Adipocyte (in vitro differentiated cells): ENCODE results near the gene PARP1.
"Not testable (repeated sequence)": the region's sequence is repeated elsewhere in the genome, so short reads cannot be mapped to it uniquely, and the experiment has no call there.

ENCODE experiments used
- DNase-seq: peaks from one replicate; pipeline ENCODE4 v3.0.0-alpha.2; 2015; ENCODE audit warnings: low read depth
- H3K27me3 ChIP-seq: replicated peaks from 2 replicates; pipeline ENCODE4 v1.7.0; 2013; ENCODE audit warnings: mild to moderate bottlenecking, low read length, moderate library complexity; ENCODE audit not compliant: control insufficient read depth, insufficient read depth
- H3K36me3 ChIP-seq: 2 replicates; pipeline ENCODE4 v1.7.0; 2013; ENCODE audit warnings: low read length, mild to moderate bottlenecking, moderate library complexity; ENCODE audit not compliant: control insufficient read depth, insufficient read depth, severe bottlenecking
- H3K4me1 ChIP-seq: 2 replicates; pipeline ENCODE4 v1.7.0; 2013; ENCODE audit warnings: mild to moderate bottlenecking, low read length, moderate library complexity; ENCODE audit not compliant: control insufficient read depth, insufficient read depth
- H3K4me3 ChIP-seq: 2 replicates; pipeline ENCODE4 v1.7.0; 2013; ENCODE audit warnings: mild to moderate bottlenecking, low read length, moderate library complexity
- H3K9ac ChIP-seq: 2 replicates; pipeline ENCODE4 v1.7.0; 2013; ENCODE audit warnings: mild to moderate bottlenecking, low read length, moderate library complexity
- H3K9me3 ChIP-seq: 2 replicates; pipeline ENCODE4 v1.7.0; 2013; ENCODE audit warnings: mild to moderate bottlenecking, low read length, moderate library complexity; ENCODE audit not compliant: control insufficient read depth

The PARP1 gene

DNA sequence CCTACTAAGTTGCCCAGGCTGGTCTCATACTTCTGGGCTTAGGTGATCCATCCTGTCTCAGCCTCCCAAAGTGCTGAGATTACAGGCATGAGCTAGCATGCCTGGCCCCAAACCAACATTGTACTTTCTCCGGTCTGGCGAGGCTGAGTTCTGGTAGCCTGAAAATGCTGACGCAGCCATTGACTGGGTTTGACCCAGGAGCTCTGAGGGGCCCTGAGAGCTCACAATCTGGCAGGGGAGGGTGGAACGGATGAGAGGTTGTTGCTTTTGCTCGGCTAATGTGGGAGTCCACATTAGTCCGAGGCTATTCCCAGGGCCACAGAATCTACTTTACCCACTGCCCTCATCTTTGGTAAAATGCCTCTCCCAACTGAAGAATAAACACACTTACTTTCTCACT, 35.1 kb upstream of the PARP1 start:
- Histone ChIP-seq H3K9me3 (peaks cover 4% of the 10 kb centered on the region), H3K9ac (no peak overlapping the region), H3K4me1 (no peaks in the 10 kb centered on the region), H3K36me3 (no peaks in the 10 kb centered on the region), H3K4me3 (no peak overlapping the region), H3K27me3 (peaks cover 27% of the 10 kb centered on the region)
- no peak for DNase-seq

DNA sequence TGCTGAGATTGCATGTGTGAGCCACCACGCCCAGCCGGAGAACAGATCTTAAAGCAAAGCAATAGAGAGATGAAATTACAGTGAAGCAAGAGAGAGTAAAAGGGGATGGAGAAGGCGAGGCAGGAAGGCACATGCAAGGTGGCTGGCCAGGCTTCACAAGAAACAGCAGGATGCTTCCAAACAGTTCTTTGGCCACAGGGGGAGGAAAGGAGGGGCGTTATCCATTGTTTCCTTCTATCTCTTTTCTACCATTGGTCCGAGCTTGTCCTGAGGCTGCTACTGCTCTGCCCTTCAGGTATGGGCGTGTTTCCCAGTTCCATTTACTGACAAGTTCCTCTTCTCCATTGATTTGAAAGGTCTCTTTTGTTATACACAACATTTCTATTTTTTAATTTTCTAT, 33.7 kb upstream of the PARP1 start:
- DNase-seq = no peak
- Histone ChIP-seq H3K36me3 (no peaks in the 10 kb centered on the region), H3K9me3 (peaks cover 8% of the 10 kb centered on the region), H3K27me3 (peaks cover 40% of the 10 kb centered on the region), H3K4me1 (no peaks in the 10 kb centered on the region), H3K4me3 (no peak overlapping the region), H3K9ac (no peak overlapping the region)

DNA sequence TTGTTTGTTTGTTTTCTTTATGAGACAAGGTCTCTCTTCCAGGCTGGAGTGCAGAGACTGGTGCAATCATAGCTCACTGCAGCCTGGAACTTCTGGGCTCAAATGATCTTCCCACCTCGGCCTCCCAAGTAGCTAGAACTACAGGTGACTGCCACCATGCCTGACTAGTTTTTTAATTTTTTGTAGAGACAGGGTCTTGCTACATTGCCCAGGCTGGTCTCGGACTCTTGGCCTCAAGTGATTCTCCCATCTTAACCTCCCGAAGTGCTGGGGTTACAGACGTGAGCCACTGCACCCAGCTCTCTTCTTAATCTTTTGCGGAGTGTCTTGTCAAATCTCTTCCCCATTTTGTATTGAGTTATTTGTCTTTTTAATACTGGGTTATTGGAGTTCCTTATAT, 32.6 kb upstream of the PARP1 start:
- Histone ChIP-seq H3K9me3 (peaks cover 8% of the 10 kb centered on the region), H3K4me1 (no peaks in the 10 kb centered on the region), H3K9ac (no peak overlapping the region), H3K36me3 (no peaks in the 10 kb centered on the region), H3K4me3 (no peak overlapping the region), H3K27me3 (peaks cover 42% of the 10 kb centered on the region)
- no peak for DNase-seq

DNA sequence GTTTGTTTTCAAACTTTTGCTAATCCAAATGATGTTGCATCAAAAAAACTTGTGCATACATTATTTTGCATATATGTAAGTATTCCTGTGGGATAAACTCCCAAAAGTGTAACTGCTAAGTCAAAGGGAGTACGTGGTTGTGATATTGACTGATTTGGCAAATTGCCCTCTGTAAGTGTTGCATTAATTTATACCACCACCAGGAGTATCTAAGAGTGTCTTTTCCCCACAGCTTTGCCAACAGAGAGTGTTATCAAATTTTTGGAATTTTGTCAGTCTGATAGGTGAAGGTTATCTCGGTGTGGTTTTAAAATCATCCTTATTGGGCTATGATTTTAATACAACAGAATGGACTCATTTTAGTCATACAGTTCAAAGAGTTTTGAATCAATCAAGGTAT, 30.1 kb upstream of the PARP1 start:
- DNase-seq = no peak
- H3K9ac ChIP-seq = no peak overlapping the region
- peaks cover 8% of the 10 kb centered on the region for H3K9me3 ChIP-seq
- H3K27me3 ChIP-seq = peaks cover 32% of the 10 kb centered on the region
- no peaks in the 10 kb centered on the region for H3K36me3 ChIP-seq
- no peak overlapping the region for H3K4me3 ChIP-seq
- H3K4me1 ChIP-seq = no peaks in the 10 kb centered on the region

DNA sequence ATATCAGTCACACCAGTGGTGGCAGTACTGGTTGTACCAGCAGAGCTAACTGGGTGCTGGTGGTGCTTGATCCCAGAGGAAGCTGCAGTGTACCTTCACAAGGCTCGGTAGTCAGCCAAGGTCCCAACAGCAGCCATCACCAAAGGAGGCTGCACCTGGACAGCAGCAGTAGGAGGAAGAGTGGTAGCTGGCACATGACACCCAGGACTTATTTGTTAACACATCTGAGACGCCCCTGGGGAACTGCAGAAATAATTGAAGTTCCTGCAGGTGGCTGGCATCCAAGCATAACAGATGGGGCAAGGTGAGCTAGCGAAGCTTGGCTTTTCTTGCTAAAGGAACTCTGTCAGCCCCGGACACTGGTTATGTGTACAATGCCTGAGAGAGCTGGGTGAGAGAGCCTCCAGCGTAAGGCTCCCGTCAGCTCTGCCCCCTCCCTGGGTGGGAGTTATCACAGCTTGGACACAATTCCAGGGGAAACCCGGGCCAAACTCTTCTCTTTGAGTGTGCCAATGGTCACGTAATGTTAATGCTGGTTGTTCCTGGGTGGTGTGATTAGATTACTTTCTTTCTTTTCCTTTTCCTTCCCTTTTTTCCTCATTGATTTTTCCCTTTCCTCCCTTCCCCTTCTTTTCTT, 29.1 kb upstream of the PARP1 start:
- peaks cover 8% of the 10 kb centered on the region for H3K9me3 ChIP-seq
- H3K4me3 ChIP-seq = no peak overlapping the region

DNA sequence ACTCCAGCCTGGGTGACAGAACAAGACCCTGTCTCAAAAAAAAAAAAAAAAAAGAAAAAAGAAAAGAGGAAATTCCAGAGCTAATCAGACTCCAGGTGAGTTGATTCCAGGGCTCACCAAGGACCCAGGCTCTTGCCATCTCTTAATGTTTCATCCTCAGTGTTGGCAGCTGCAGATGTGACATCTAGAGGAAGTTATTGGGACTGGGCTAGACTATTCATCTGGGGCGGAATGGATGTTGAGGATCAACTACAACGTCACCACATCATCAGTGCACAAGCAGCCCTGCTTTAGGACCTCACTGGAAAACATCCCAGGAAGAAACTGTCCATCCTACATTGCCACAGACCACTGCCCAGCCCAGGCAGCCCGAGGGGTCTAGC, 28.6 kb upstream of the PARP1 start:
- Histone ChIP-seq H3K9ac (no peak overlapping the region), H3K27me3 (peaks cover 36% of the 10 kb centered on the region), H3K36me3 (no peaks in the 10 kb centered on the region), H3K9me3 (peaks cover 8% of the 10 kb centered on the region), H3K4me1 (no peaks in the 10 kb centered on the region), H3K4me3 (no peak overlapping the region)
- DNase-seq = no peak

More for the DNA sequence above, 29.1 kb upstream of the PARP1 start:
- H3K36me3 ChIP-seq = no peaks in the 10 kb centered on the region
- H3K27me3 ChIP-seq = peaks cover 38% of the 10 kb centered on the region
- H3K9ac ChIP-seq = no peak overlapping the region
- no peaks in the 10 kb centered on the region for H3K4me1 ChIP-seq
- DNase-seq = no peak

DNA sequence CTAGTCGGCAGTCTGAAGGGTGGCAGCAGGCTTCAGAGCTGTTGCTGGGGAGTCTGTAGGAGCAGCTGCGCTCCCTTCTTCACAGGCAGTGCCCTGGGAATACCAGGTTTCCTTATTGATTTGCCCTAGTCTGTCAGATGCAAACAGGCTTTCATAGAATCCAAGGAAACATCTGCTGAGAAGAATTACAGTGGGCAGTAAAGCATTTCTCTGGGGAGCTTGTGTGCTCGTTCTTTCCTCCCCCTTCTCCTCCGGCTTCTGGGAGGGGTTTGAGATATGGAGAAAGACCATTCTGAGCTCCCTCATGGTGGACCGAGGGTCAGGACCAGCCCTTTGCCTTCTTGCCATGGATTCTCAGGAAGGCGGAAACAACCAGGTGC, 25.4 kb upstream of the PARP1 start:
- no peaks in the 10 kb centered on the region for H3K4me1 ChIP-seq
- peaks cover 6% of the 10 kb centered on the region for H3K9me3 ChIP-seq
- no peak for DNase-seq
- no peaks in the 10 kb centered on the region for H3K36me3 ChIP-seq
- peaks cover 33% of the 10 kb centered on the region for H3K27me3 ChIP-seq
- no peak overlapping the region for H3K9ac ChIP-seq
- H3K4me3 ChIP-seq = no peak overlapping the region

DNA sequence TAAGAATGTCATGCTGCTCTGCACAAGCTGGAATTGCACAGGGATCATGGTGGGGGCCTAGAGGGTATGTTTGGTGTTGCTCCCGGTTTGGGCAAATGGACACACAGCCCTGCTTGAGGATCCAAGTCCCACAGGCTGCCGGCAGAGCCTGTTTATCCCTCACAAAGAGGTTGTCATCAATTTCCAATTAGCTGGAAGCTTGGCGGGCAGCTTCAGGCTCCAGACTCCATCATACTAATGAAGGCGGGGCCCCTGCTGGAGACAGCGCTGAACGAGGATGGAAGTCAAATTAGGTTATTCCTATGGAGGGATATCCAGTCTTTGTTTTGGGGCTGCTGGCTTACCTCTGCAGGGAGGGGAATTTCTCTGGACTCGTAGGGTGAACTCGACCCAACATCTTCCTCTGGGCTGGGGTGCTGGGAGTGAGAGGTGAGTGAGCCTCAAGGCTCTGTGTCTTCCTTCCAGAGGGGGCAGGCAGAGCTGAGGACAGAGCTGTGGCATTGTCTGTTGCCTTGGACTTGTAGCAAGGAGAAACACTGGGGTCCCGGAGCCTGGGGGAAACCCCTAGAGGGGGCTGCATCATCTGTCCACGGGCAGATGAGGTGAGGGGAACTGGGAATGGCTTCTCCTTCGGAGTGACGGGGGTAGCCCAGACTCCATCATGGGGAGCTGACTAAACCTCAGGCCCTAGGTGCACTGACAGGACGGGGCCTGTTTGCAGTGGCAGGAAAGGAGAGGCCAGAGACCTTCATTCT, 24.9 kb upstream of the PARP1 start:
- Histone ChIP-seq H3K4me3 (no peak overlapping the region), H3K9me3 (peaks cover under 1% of the 10 kb centered on the region), H3K36me3 (no peaks in the 10 kb centered on the region), H3K4me1 (no peaks in the 10 kb centered on the region), H3K27me3 (peaks cover 33% of the 10 kb centered on the region), H3K9ac (no peak overlapping the region)
- no peak for DNase-seq

DNA sequence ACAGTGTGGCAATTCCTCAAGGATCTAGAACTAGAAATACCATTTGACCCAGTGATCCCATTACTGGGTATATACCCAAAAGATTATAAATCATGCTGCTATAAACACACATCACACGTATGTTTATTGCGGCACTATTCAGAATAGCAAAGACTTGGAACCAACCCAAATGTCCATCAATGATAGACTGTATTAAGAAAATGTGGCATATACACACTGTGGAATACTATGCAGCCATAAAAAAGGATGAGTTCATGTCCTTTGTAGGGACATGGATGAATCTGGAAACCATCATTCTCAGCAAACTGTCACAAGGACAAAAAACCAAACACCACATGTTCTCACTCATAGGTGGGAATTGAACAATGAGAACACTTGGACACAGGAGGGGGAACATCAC, 24.0 kb upstream of the PARP1 start:
- not testable (repeated sequence) for H3K4me1 ChIP-seq, DNase-seq, H3K36me3 ChIP-seq, H3K4me3 ChIP-seq, H3K9me3 ChIP-seq, H3K9ac ChIP-seq
- H3K27me3 ChIP-seq = peaks cover 26% of the 10 kb centered on the region

DNA sequence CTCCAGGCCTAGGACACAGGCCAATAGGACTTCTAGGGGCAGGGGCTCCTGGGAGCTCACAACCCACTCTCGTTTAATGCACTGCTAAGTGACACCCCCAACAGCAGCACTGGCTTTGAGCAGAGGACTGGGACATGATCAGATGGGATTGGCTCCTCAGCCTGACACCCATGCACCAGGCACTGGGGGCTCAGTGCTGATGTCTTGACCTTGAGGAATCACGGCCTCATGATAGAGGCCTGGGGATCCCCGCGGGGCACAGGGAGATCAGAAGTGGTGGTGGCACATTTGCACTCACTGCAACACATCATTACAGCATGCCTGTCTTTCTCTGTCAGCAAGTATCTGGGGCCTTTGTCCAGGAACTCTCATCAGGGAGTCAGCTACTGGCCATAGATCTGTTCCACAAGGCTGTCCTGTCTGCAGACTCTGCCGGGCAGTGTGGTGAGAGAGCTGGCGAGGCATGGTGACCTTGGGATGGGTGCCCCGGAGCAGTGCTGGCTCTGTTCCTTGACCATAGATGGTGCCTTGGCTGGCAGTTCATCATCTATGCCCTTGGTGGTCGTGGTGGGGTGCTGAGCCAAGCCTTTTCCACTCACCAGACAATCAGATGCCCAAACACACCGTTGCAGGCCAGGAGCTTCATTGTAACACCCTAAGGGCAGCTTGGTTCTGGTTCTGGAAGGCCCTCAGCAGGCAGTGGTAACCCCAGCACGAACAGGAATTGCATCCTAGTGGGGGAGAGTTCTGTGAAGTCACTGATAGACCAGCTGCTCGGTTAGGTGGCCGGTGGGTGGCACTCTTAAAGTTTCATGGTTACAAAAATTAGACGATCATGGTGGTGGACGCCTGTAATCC, 22.2 kb upstream of the PARP1 start:
- no peak for DNase-seq
- Histone ChIP-seq H3K4me1 (no peaks in the 10 kb centered on the region), H3K4me3 (no peak overlapping the region), H3K36me3 (no peaks in the 10 kb centered on the region), H3K9me3 (no peaks in the 10 kb centered on the region), H3K9ac (no peak overlapping the region), H3K27me3 (peaks cover 24% of the 10 kb centered on the region)

DNA sequence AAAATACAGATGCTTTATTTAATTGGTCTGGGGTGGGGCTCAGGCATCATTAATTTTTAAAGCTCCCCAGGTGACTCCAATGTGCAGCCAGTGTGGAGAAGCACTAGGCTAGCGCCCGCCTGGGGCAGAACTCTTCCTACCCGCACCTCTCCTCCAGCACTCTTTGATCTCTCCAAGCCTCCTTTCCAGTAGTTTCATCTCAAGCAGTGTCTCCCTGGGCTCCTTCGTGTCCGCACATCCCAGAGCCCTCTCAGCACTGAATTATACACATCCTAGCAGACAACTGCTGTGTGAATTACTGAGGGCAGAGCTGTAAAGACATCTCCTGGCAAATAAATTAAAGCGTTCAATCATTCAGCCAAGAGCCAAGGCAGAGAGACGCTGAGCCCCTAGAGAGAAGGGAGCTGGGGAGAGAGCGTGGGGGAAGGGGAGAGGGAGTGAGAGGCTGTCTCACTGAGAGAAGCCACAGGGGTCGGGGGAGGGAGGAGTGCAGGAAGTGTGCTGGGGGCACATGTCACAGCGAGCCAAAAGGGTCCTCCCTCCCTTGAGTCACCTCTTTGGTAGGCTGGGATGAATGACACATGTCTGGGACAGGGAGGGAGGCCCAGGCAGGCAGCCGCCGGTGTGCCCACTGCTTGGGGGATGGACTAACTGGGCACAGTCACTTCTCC, 21.0 kb upstream of the PARP1 start:
- no peak overlapping the region for H3K4me3 ChIP-seq
- no peaks in the 10 kb centered on the region for H3K9me3 ChIP-seq
- DNase-seq = no peak
- no peak overlapping the region for H3K9ac ChIP-seq
- no peaks in the 10 kb centered on the region for H3K4me1 ChIP-seq
- H3K36me3 ChIP-seq = no peaks in the 10 kb centered on the region
- peaks cover 29% of the 10 kb centered on the region for H3K27me3 ChIP-seq
